HFF-Myc (cell line): Measurements from ENCODE around the gene CNNM3.
A peak's percentile ranks its signal among the peaks of the same experiment; 100 is the strongest.

Experiments used
- DNase-seq: peaks from one replicate; pipeline ENCODE4 v3.0.0-alpha.2; 2011; ENCODE audit warnings: low read depth; ENCODE audit errors: extremely low read depth
- H3K4me3 ChIP-seq: replicated peaks from 2 replicates; pipeline ENCODE4 v1.5.1; 2011; ENCODE audit warnings: low read depth, mild to moderate bottlenecking, control low read depth, low read length
- TF ChIP-seq, protein P1 (sequence below): IDR thresholded peaks from 2 replicates; pipeline ENCODE4 v1.5.1; 2012; ENCODE audit warnings: mild to moderate bottlenecking, low read depth, low read length, control low read depth; ENCODE audit errors: missing control alignments

Gene CNNM3

DNA sequence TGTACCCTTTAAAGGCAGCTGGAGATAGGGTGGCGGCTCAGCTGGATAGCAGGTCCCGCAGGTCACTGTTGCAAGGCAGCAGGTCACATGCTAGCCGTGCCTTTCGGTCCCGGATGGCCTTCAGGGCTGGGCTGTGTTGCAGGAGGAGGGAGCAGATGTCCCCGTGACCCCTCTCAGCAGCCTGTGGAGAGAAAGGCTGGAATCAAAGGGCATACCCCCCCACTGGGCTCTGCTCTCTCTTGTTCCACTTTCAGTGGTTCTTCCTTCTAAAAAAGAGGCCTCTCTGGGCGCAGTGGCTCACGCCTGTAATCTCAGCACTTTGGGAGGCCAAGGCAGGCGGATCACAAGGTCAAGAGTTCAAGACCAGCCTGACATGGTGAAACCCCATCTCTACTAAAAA, 32.2 kb downstream of the CNNM3 start:
- no peak for DNase-seq
- TF ChIP-seq, protein P1, sequence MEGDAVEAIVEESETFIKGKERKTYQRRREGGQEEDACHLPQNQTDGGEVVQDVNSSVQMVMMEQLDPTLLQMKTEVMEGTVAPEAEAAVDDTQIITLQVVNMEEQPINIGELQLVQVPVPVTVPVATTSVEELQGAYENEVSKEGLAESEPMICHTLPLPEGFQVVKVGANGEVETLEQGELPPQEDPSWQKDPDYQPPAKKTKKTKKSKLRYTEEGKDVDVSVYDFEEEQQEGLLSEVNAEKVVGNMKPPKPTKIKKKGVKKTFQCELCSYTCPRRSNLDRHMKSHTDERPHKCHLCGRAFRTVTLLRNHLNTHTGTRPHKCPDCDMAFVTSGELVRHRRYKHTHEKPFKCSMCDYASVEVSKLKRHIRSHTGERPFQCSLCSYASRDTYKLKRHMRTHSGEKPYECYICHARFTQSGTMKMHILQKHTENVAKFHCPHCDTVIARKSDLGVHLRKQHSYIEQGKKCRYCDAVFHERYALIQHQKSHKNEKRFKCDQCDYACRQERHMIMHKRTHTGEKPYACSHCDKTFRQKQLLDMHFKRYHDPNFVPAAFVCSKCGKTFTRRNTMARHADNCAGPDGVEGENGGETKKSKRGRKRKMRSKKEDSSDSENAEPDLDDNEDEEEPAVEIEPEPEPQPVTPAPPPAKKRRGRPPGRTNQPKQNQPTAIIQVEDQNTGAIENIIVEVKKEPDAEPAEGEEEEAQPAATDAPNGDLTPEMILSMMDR, result no peak
- no peak overlapping the region for H3K4me3 ChIP-seq

GRCh38 chr2:96852667-96853066, 36.6 kb downstream of the CNNM3 start:
- TF ChIP-seq, protein P1, result no peak
- no peak overlapping the region for H3K4me3 ChIP-seq
- no peak for DNase-seq

GRCh38 chr2:96853321-96853720, 37.3 kb downstream of the CNNM3 start:
- TF ChIP-seq, protein P1, result no peak
- no peak for DNase-seq
- no peak overlapping the region for H3K4me3 ChIP-seq

DNA sequence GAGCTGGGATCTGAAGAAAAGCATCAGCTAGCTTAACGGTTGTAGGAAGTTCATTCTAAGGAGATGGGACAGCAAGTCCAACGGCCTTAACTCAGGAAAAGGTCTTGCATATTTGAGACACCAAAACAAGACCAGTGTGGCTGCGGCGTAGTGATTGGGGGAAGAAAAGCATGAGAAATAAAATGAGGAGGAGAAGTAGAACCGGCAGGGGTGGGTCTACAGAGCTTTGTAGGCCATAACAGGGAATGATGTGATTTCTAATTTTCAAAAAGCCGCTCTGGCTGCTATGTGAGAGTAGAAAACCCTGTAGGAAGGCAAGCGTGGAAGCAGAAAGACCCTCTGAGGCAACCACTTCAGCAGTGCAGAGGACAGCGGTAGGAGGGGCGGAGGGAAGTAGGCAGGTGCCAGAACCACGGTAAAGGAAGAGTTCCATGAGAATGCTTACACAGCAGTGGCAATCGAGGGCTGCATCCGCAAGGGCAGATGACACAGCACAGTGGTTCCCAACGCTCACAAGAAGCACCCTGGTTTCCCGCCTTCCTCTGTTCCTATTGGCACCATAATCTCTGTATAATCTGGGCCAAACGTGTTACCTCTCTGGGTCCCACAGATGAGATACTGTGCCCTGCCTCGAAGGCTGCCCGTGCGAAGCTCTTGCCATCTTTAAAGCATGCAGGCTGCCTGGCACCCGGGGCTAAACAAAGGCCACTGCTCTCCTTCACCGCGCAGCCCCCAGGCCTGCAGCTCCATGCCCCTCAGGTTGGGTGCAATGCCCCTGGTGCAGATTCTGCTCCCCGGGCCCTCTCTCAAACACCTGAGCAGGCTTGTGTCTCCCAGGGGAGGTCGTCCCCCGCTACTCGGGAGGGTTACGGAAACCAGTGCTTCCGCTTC, 41.0 kb downstream of the CNNM3 start:
- TF ChIP-seq, protein P1, result no peak
- H3K4me3 ChIP-seq, result peak overlapping the region; percentile 77
- no peak for DNase-seq

DNA sequence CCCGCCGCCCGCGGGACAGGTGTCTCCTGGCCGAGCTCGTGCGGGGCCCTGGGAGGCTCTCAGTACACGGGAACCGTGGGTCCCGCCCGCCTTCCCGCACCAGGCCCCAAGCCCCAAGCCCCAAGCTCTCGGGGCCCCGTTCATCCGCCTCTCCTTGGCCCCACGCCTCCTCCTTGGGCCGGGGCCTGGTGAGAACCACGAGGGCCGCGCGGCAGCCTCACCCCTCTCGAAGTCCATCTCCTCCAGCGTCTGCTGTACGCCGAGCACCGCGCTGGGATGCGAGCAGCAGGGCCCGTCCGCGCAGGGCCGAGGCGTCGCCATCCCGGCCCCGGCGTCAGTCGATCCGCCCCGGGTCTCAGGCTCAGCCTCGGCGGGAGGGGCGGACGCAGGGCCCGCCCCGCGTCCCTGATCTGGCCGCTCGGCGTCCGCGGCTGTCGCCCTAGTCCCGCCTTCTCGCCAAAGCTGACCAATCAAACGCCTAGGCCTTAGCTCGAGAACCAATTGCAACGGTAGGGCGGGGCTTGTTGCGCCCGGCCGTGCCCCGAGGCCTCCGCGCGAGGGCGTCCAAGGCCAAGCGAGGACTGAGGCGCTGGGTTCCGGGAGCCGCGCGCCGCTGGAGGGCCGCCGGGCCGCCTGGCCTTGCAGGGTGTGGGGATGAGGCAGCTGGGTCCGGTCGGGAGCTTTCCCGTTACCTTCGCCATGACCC, 41.8 kb downstream of the CNNM3 start, which contains the start of gene ANKRD39:
Gene ANKRD39 (minus strand): TSS at position 350 of the 706 bp plus-strand sequence. CDS start 29 bp downstream, at position 321.
- TF ChIP-seq, protein P1, result peak; percentile 66
- H3K4me3 ChIP-seq, result peak within 1 kb of the TSS; percentile 77
- DNase-seq, result peak; percentile 94

GRCh38 chr2:96859099-96859649, 43.1 kb downstream of the CNNM3 start:
- DNase-seq, result no peak
- H3K4me3 ChIP-seq, result no peak overlapping the region; the same call in 1 of the 2 replicates
- TF ChIP-seq, protein P1, result no peak
